ENCODE results near the gene LAMP5. TPM values are rescaled to one million over a fixed set of nuclear protein-coding genes. Genes with fewer than 3 reads are reported as not detected.

LAMP5 gene
- polyA plus RNA-seq (2013, experiment 1 of 2) = not detected
- polyA plus RNA-seq (2013, experiment 2 of 2) = not detected

- Histone ChIP-seq H3K14ac (ENCODE audit: low read length in 2 of 2) (no peak within 1 kb of the TSS), H3K27ac (ENCODE audit: low read length, poor library complexity, severe bottlenecking) (no peak within 1 kb of the TSS), H3K4me3 (ENCODE audit: insufficient read depth in 1 of 2, low read depth in 1 of 2, low read length in 2 of 2) (peak within 1 kb of the TSS in 1 of 2 experiments; percentile 46), H3K23ac (ENCODE audit: low read length in 2 of 2) (no peak within 1 kb of the TSS), H3K79me1 (replicated peaks; ENCODE audit: low read length, poor library complexity, severe bottlenecking) (no peaks in the 10 kb centered on the region), H2AFZ (ENCODE audit: low read depth, low read length) (no peak within 1 kb of the TSS), H3K4me2 (ENCODE audit: low read length, poor library complexity, severe bottlenecking) (peak within 1 kb of the TSS; percentile 68), H2BK12ac (ENCODE audit: low read length in 2 of 2) (no peak within 1 kb of the TSS), H4K91ac (ENCODE audit: low read length) (no peak within 1 kb of the TSS), H2BK5ac (ENCODE audit: low read depth, low read length, poor library complexity, severe bottlenecking) (no peak within 1 kb of the TSS), H3K27me3 (ENCODE audit: control insufficient read depth in 1 of 2, insufficient read depth in 1 of 2, low read length in 2 of 2) (peaks cover 73 to 99% of the 10 kb centered on the region in 2 experiments), H3K18ac (ENCODE audit: low read depth in 1 of 2, low read length in 2 of 2) (no peak within 1 kb of the TSS), H2BK15ac (ENCODE audit: low read depth, poor library complexity, severe bottlenecking) (no peak within 1 kb of the TSS), H3K36me3 (ENCODE audit: control insufficient read depth in 1 of 2, insufficient read depth in 2 of 2, low read depth in 1 of 2, low read length in 2 of 2) (no peaks in the 10 kb centered on the region), H2BK120ac (ENCODE audit: low read depth, low read length) (no peak within 1 kb of the TSS), H2AK5ac (ENCODE audit: low read length, severe bottlenecking) (no peak within 1 kb of the TSS), H3K4ac (ENCODE audit: low read depth in 1 of 2, low read length in 2 of 2) (no peak within 1 kb of the TSS), H3K9ac (ENCODE audit: low read length) (no peak within 1 kb of the TSS), H3K4me1 (ENCODE audit: control insufficient read depth, insufficient read depth, low read depth, low read length) (peaks cover 18% of the 10 kb centered on the region), H3K9me3 (ENCODE audit: control insufficient read depth, low read length) (no peaks in the 10 kb centered on the region), H4K8ac (ENCODE audit: low read length) (no peak within 1 kb of the TSS)
- DNase-seq = peak; percentile 10
- under 1% methylated on average over 35 of the region's 38 CpGs for WGBS
Observed at GRCh38 chr20:9514461-9515213, at the start of gene LAMP5. Gene LAMP5, plus strand, starts transcription at chr20:9514590. Its CDS starts 263 bp downstream, at chr20:9514853.

- H3K9me3 ChIP-seq (ENCODE audit: control insufficient read depth, low read length) = no peaks in the 10 kb centered on the region
- no peak overlapping the region for H2BK12ac ChIP-seq (ENCODE audit: low read length in 2 of 2)
- no peak overlapping the region for H3K23ac ChIP-seq (ENCODE audit: low read length in 2 of 2)
- no peaks in the 10 kb centered on the region for H3K27me3 ChIP-seq (ENCODE audit: control insufficient read depth in 1 of 2, insufficient read depth in 1 of 2, low read length in 2 of 2)
- H3K27ac ChIP-seq (ENCODE audit: low read length, poor library complexity, severe bottlenecking) = no peak overlapping the region
- H2BK15ac ChIP-seq (ENCODE audit: low read depth, poor library complexity, severe bottlenecking) = no peak overlapping the region
- no peak for DNase-seq
- no peak overlapping the region for H2BK5ac ChIP-seq (ENCODE audit: low read depth, low read length, poor library complexity, severe bottlenecking)
- H3K4me2 ChIP-seq (ENCODE audit: low read length, poor library complexity, severe bottlenecking) = no peak overlapping the region
- no peak overlapping the region for H4K91ac ChIP-seq (ENCODE audit: low read length)
- no peaks in the 10 kb centered on the region for H3K79me1 ChIP-seq (replicated peaks; ENCODE audit: low read length, poor library complexity, severe bottlenecking)
- no peak overlapping the region for H3K4ac ChIP-seq (ENCODE audit: low read depth in 1 of 2, low read length in 2 of 2)
- H2BK120ac ChIP-seq (ENCODE audit: low read depth, low read length) = no peak overlapping the region
- H4K8ac ChIP-seq (ENCODE audit: low read length) = no peak overlapping the region
- no peak overlapping the region for H2AK5ac ChIP-seq (ENCODE audit: low read length, severe bottlenecking)
- no peak overlapping the region for H2AFZ ChIP-seq (ENCODE audit: low read depth, low read length)
- no peak overlapping the region for H3K4me3 ChIP-seq (ENCODE audit: insufficient read depth in 1 of 2, low read depth in 1 of 2, low read length in 2 of 2)
- H3K36me3 ChIP-seq (ENCODE audit: control insufficient read depth in 1 of 2, insufficient read depth in 2 of 2, low read depth in 1 of 2, low read length in 2 of 2) = peaks cover 0 to 14% of the 10 kb centered on the region in 2 experiments
- no CpG with 5 or more reads among the region's 3 CpGs for WGBS
- no peak overlapping the region for H3K9ac ChIP-seq (ENCODE audit: low read length)
- H3K4me1 ChIP-seq (ENCODE audit: control insufficient read depth, insufficient read depth, low read depth, low read length) = no peaks in the 10 kb centered on the region
- H3K18ac ChIP-seq (ENCODE audit: low read depth in 1 of 2, low read length in 2 of 2) = no peak overlapping the region
- no peak overlapping the region for H3K14ac ChIP-seq (ENCODE audit: low read length in 2 of 2)
Observed at GRCh38 chr20:9467995-9468394, 46.4 kb upstream of the LAMP5 start.

GRCh38 chr20:9474835-9475415 is 39.5 kb upstream of the LAMP5 start:
- H2BK5ac ChIP-seq (ENCODE audit: low read depth, low read length, poor library complexity, severe bottlenecking) = no peak overlapping the region
- H3K23ac ChIP-seq (ENCODE audit: low read length in 2 of 2) = no peak overlapping the region
- H3K4me3 ChIP-seq (ENCODE audit: insufficient read depth in 1 of 2, low read depth in 1 of 2, low read length in 2 of 2) = no peak overlapping the region
- no peak overlapping the region for H3K4ac ChIP-seq (ENCODE audit: low read depth in 1 of 2, low read length in 2 of 2)
- peaks cover 1% of the 10 kb centered on the region for H3K4me1 ChIP-seq (ENCODE audit: control insufficient read depth, insufficient read depth, low read depth, low read length)
- H3K9ac ChIP-seq (ENCODE audit: low read length) = no peak overlapping the region
- 100% methylated on average over 2 of the region's 2 CpGs for WGBS
- no peak overlapping the region for H4K91ac ChIP-seq (ENCODE audit: low read length)
- H3K36me3 ChIP-seq (ENCODE audit: control insufficient read depth in 1 of 2, insufficient read depth in 2 of 2, low read depth in 1 of 2, low read length in 2 of 2) = peaks cover 0 to 11% of the 10 kb centered on the region in 2 experiments
- no peak overlapping the region for H2BK15ac ChIP-seq (ENCODE audit: low read depth, poor library complexity, severe bottlenecking)
- H3K18ac ChIP-seq (ENCODE audit: low read depth in 1 of 2, low read length in 2 of 2) = no peak overlapping the region
- no peak overlapping the region for H2AFZ ChIP-seq (ENCODE audit: low read depth, low read length)
- H3K14ac ChIP-seq (ENCODE audit: low read length in 2 of 2) = no peak overlapping the region
- H3K4me2 ChIP-seq (ENCODE audit: low read length, poor library complexity, severe bottlenecking) = no peak overlapping the region
- H3K27me3 ChIP-seq (ENCODE audit: control insufficient read depth in 1 of 2, insufficient read depth in 1 of 2, low read length in 2 of 2) = no peaks in the 10 kb centered on the region
- H3K79me1 ChIP-seq (replicated peaks; ENCODE audit: low read length, poor library complexity, severe bottlenecking) = peaks cover 1% of the 10 kb centered on the region
- no peaks in the 10 kb centered on the region for H3K9me3 ChIP-seq (ENCODE audit: control insufficient read depth, low read length)
- H2AK5ac ChIP-seq (ENCODE audit: low read length, severe bottlenecking) = no peak overlapping the region
- no peak overlapping the region for H2BK12ac ChIP-seq (ENCODE audit: low read length in 2 of 2)
- no peak for DNase-seq
- H2BK120ac ChIP-seq (ENCODE audit: low read depth, low read length) = no peak overlapping the region
- no peak overlapping the region for H3K27ac ChIP-seq (ENCODE audit: low read length, poor library complexity, severe bottlenecking)
- no peak overlapping the region for H4K8ac ChIP-seq (ENCODE audit: low read length)

- Histone ChIP-seq H2BK15ac (ENCODE audit: low read depth, poor library complexity, severe bottlenecking) (no peak overlapping the region), H3K4me1 (ENCODE audit: control insufficient read depth, insufficient read depth, low read depth, low read length) (peaks cover 1% of the 10 kb centered on the region), H2AK5ac (ENCODE audit: low read length, severe bottlenecking) (no peak overlapping the region), H3K9ac (ENCODE audit: low read length) (peak overlapping the region; percentile 2), H3K4ac (ENCODE audit: low read depth in 1 of 2, low read length in 2 of 2) (no peak overlapping the region), H3K9me3 (ENCODE audit: control insufficient read depth, low read length) (no peaks in the 10 kb centered on the region), H2BK12ac (ENCODE audit: low read length in 2 of 2) (no peak overlapping the region), H4K91ac (ENCODE audit: low read length) (no peak overlapping the region), H3K36me3 (ENCODE audit: control insufficient read depth in 1 of 2, insufficient read depth in 2 of 2, low read depth in 1 of 2, low read length in 2 of 2) (peaks cover 0 to 11% of the 10 kb centered on the region in 2 experiments), H2BK5ac (ENCODE audit: low read depth, low read length, poor library complexity, severe bottlenecking) (no peak overlapping the region), H3K18ac (ENCODE audit: low read depth in 1 of 2, low read length in 2 of 2) (no peak overlapping the region), H3K27me3 (ENCODE audit: control insufficient read depth in 1 of 2, insufficient read depth in 1 of 2, low read length in 2 of 2) (no peaks in the 10 kb centered on the region), H3K14ac (ENCODE audit: low read length in 2 of 2) (no peak overlapping the region), H3K23ac (ENCODE audit: low read length in 2 of 2) (no peak overlapping the region), H3K79me1 (replicated peaks; ENCODE audit: low read length, poor library complexity, severe bottlenecking) (peaks cover 1% of the 10 kb centered on the region), H3K27ac (ENCODE audit: low read length, poor library complexity, severe bottlenecking) (no peak overlapping the region), H3K4me2 (ENCODE audit: low read length, poor library complexity, severe bottlenecking) (no peak overlapping the region), H4K8ac (ENCODE audit: low read length) (no peak overlapping the region), H2AFZ (ENCODE audit: low read depth, low read length) (no peak overlapping the region), H3K4me3 (ENCODE audit: insufficient read depth in 1 of 2, low read depth in 1 of 2, low read length in 2 of 2) (no peak overlapping the region), H2BK120ac (ENCODE audit: low read depth, low read length) (no peak overlapping the region)
- DNase-seq = no peak
Observed at GRCh38 chr20:9475456-9475855, 38.9 kb upstream of the LAMP5 start.
